Psoas muscle (tissue), 8 donors: ENCODE data around the gene HDLBP. TPM values are rescaled to one million over a fixed set of nuclear protein-coding genes. Genes with fewer than 3 reads are reported as not detected.

Source experiments
- ATAC-seq, 4 donors: fragments of 200-7000 bp; cut with Tn5 transposase; one replicate each; pipeline ENCODE4 v1.9.1; 2020; ENCODE audit warnings: moderate library complexity in 3 of 4, mild to moderate bottlenecking in 2 of 4
- DNase-seq, 2 donors: peaks; one replicate each; pipeline ENCODE4 v3.0.0-alpha.2; 2020
- H3K27ac ChIP-seq: fragments of 200-600 bp; one replicate; pipeline ENCODE4 v1.8.0; 2022
- H3K27me3 ChIP-seq, 3 donors: fragments of 200-600 bp in 1 of 3; one replicate each; pipeline versions ENCODE4 v1.6.1 to v1.8.0; 2013 to 2022; ENCODE audit warnings: low read length in 2 of 3, mild to moderate bottlenecking in 2 of 3, moderate library complexity in 1 of 3; ENCODE audit not compliant: insufficient read depth in 3 of 3
- H3K36me3 ChIP-seq, 2 donors: fragments of 200-600 bp in 1 of 2; one replicate each; pipeline versions ENCODE4 v1.6.1 to v1.8.0; 2013 to 2022; ENCODE audit warnings: low read depth in 1 of 2, mild to moderate bottlenecking in 1 of 2, moderate library complexity in 1 of 2; ENCODE audit not compliant: insufficient read depth in 1 of 2
- H3K4me1 ChIP-seq: fragments of 200-600 bp; one replicate; pipeline ENCODE4 v1.8.0; 2022
- H3K4me3 ChIP-seq: fragments of 200-600 bp; one replicate; pipeline ENCODE4 v1.8.0; 2022; ENCODE audit warnings: mild to moderate bottlenecking
- H3K9me3 ChIP-seq: fragments of 200-600 bp; one replicate; pipeline ENCODE4 v1.8.0; 2022
- WGBS, 3 donors: extraction: QIAGEN DNeasy Blood & Tissue Kit; methylation state at CpG; one replicate each; pipeline versions ENCODE4 v1.1.6 to v1.1.7; 2013; 5-methylcytosine and 5-hydroxymethylcytosine counted together
- intact Hi-C, 2 donors: fragments of 100-400 bp; cut with DNase I; formaldehyde crosslinking; loops; one replicate each; pipeline versions ENCODE4 v1.11.0 to v1.14.2; 2022
- polyA plus RNA-seq, 3 donors: library from polyadenylated mRNA; stranded (reverse); fragments of 200-250 nt; gene quantifications; one replicate each; pipeline ENCODE4 v1.2.3, GENCODE V29; 2013
- total RNA-seq, 4 donors: library from RNA; stranded (reverse); fragmentation: NEBNext Ultra II Directional in 2 of 4; extraction: Animal tissue kit (Norgen Biotek cat#: 25700) in 2 of 4; gene quantifications; one replicate each; pipeline versions ENCODE4 v1.2.1 to v1.2.4, GENCODE V29; 2021 to 2023
- TF ChIP-seq, protein P1 (sequence below): fragments of 200-600 bp; IDR thresholded peaks from one replicate; pipeline ENCODE4 v1.8.0; 2022; ENCODE audit warnings: antibody characterized with exemption
- donor health status: healthy with polysubstance abuse.
- donor health status: DM: no; HTN: no; CAD: no; lungs with moderate emphysema.
- donor health status: Bipolar disorder and iron deficiency.
- donor health status: healthy.
- donor health status: DM: yes; HTN: yes; CAD: no.
- donor health status: DM: no; HTN: no; CAD: no.
- donor health status: DM: no; HTN: no; CAD: no.
- donor health status: DM: yes; HTN: yes; CAD: no.

HDLBP gene
- total and polyA plus RNA-seq, 7 donors: 264 to 526 (median 421) TPM

DNA sequence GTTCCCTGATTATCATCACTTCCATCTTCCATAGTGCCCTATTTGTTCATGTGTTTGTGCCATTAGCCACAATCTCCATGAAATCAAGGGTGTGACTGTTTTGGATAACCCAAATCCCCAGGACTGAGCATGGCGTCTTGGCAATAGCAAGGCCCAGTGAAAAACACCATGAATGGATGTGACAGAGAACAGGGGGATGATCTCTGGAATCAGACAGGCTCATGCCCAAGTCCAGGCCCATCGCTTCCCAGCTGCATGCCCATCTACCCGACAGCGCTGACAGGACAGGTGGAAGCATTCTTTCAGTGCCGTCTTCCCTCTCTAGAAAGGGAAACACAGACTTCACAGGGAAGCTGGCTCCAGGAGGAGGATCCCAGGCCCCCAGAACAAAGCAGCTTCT is 50.0 kb downstream of the HDLBP start:
- TF ChIP-seq, protein P1, sequence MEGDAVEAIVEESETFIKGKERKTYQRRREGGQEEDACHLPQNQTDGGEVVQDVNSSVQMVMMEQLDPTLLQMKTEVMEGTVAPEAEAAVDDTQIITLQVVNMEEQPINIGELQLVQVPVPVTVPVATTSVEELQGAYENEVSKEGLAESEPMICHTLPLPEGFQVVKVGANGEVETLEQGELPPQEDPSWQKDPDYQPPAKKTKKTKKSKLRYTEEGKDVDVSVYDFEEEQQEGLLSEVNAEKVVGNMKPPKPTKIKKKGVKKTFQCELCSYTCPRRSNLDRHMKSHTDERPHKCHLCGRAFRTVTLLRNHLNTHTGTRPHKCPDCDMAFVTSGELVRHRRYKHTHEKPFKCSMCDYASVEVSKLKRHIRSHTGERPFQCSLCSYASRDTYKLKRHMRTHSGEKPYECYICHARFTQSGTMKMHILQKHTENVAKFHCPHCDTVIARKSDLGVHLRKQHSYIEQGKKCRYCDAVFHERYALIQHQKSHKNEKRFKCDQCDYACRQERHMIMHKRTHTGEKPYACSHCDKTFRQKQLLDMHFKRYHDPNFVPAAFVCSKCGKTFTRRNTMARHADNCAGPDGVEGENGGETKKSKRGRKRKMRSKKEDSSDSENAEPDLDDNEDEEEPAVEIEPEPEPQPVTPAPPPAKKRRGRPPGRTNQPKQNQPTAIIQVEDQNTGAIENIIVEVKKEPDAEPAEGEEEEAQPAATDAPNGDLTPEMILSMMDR: no peak
- Histone ChIP-seq H3K4me3 (no peak overlapping the region), H3K36me3 (peaks cover 8 to 83% of the 10 kb centered on the region in 2 donors), H3K4me1 (peaks cover 33% of the 10 kb centered on the region), H3K9me3 (no peaks in the 10 kb centered on the region), H3K27me3 (no peaks in the 10 kb centered on the region), H3K27ac (no peak overlapping the region)
- WGBS, 3 donors: 42 to 58% (median 56%) methylated on average over 5 of the region's 5 CpGs
- intact Hi-C loops: loop anchor here in 1 of 2 donors (5.0 to 10.0 kb wide), 2 partner anchors 43 to 339 kb away; no protein-coding TSS in a partner anchor
- ATAC-seq (no peak), DNase-seq (no peak)

- H3K9me3 ChIP-seq: no peaks in the 10 kb centered on the region
- H3K27me3 ChIP-seq: no peaks in the 10 kb centered on the region
- H3K36me3 ChIP-seq: peaks cover 12 to 99% of the 10 kb centered on the region in 2 donors
- H3K27ac ChIP-seq: no peak overlapping the region
- DNase-seq (no peak), ATAC-seq (no peak)
- TF ChIP-seq, protein P1: no peak
- H3K4me3 ChIP-seq: no peak overlapping the region
- WGBS, 3 donors: 89 to 92% (median 90%) methylated on average over 7 of the region's 7 CpGs
- H3K4me1 ChIP-seq: peaks cover 9% of the 10 kb centered on the region
- intact Hi-C loops: loop anchor here in 1 of 2 donors (10.0 kb wide), 1 partner anchor 342 kb away; no protein-coding TSS in a partner anchor
These were observed 52.4 kb downstream of the HDLBP start for GRCh38 chr2:241263061-241263460.

GRCh38 chr2:241261628-241262027 is 53.8 kb downstream of the HDLBP start:
- H3K27ac ChIP-seq: no peak overlapping the region
- ATAC-seq: no peak
- WGBS, 3 donors: 80 to 85% (median 84%) methylated on average over 4 of the region's 4 CpGs
- no peaks in the 10 kb centered on the region for H3K27me3 ChIP-seq
- no peak for DNase-seq
- TF ChIP-seq, protein P1: no peak
- intact Hi-C loops: loop anchor here in 1 of 2 donors (10.0 kb wide), 1 partner anchor 343 kb away; no protein-coding TSS in a partner anchor
- peaks cover 9% of the 10 kb centered on the region for H3K4me1 ChIP-seq
- no peak overlapping the region for H3K4me3 ChIP-seq
- peaks cover 13 to 100% of the 10 kb centered on the region in 2 donors for H3K36me3 ChIP-seq
- H3K9me3 ChIP-seq: no peaks in the 10 kb centered on the region

DNA sequence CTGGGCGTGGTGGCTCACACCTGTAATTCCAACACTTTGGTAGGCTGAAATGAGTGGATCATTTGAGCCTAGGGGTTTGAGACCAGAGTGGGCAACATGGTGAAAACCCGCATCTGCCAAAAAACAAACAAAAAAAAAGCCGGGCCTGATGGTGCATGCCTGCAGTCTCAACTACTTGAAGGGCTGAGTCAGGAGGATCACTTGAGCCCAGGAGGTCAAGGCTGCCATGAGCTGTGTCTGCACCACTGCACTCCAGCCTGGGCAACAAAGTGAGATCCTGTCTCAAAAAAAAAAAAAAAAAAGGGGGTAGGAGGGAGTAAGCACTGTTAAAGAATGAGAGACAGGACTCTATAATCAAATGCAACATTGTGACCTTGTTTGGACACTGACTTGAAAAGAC is 54.6 kb downstream of the HDLBP start:
- no peak for DNase-seq
- intact Hi-C loops: loop anchor here in 1 of 2 donors (10.0 kb wide), 1 partner anchor 344 kb away; no protein-coding TSS in a partner anchor
- Histone ChIP-seq H3K36me3 (peaks cover 19 to 100% of the 10 kb centered on the region in 2 donors), H3K9me3 (no peaks in the 10 kb centered on the region), H3K27me3 (no peaks in the 10 kb centered on the region), H3K4me1 (peaks cover 5% of the 10 kb centered on the region), H3K27ac (no peak overlapping the region), H3K4me3 (no peak overlapping the region)
- ATAC-seq: no peak
- TF ChIP-seq, protein P1: no peak
- 87 to 95% (median 94%) methylated on average over 3 of the region's 3 CpGs for WGBS, 3 donors
